Measurements from ENCODE around the gene KCNH3.

KCNH3 gene

DNA sequence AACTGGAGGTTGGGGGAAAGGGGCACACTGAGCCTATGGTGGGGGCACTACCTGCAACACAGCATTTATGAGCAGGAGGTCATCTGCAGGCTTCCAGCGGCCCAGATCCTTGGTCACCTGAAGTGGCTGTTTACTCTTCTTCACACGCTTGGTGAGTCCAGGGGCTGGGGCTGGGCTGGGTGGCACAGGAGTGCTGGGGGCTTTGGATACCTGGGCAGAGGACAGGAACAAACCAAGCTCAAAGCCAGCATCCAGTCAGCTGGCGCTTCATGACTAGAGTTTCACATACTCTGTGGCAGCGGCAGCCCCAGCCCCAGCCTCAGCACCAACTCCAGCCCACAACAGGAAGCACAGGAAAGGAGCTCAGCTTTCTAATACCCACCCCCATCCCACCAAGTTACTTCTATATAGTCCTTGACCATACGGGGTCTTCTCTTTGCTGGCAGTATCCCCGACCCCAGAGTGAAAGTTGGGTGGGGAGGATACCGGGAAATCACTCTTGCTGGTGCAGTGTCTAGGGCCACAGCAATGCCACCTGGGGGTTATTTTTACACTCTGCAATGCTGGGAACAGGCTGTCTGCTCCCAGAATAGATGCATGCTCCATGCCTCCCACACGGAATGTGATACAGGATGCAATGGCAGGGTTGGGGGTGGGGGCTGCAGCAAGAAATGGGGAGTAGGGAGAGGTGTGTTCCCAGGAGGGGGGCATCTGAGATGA is 26.0 kb downstream of the KCNH3 start:
- DNase-seq = peak in 1 of 2 donors; percentile 34

DNA sequence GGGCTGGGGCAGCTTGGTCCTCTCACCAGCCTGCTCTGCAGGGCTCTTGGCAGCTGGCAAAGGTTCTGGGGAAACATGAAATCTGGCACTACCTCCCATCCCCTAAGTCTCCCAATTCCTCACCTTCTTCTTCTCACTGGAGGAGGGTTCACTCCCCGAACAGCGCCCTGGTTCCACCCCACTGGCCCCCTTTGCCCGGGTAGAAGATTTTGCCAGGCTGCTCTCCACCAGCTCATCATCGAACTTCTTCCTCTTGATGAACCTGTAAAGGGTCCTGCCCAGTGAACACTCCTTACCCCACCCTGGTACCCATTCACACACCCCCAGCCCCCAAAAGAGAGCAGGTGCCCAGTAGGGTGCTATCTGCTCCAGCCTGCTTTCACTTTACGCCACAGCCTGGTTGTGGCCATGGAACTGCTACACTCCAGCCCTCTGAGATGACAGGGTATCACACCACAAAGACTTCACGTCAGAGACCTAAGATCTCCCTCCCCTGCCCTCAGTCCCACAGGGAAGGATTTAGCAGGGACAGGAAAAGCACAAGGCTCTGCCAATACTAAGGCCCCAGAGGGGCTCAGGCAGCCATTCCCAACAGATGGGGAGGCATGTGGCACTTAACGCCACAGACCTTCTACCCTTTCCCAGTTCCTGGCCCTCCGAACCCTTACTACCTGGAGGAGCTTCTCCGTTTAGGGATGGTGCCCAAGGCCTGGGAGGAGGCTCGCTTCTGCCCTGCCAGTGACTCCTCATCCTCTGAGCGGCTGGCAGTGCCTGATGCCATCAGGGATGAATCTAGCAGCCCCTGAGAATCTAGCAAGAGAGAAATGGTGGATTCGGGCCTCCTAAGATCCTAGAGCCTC is 26.8 kb downstream of the KCNH3 start:
- DNase-seq = no peak

DNA sequence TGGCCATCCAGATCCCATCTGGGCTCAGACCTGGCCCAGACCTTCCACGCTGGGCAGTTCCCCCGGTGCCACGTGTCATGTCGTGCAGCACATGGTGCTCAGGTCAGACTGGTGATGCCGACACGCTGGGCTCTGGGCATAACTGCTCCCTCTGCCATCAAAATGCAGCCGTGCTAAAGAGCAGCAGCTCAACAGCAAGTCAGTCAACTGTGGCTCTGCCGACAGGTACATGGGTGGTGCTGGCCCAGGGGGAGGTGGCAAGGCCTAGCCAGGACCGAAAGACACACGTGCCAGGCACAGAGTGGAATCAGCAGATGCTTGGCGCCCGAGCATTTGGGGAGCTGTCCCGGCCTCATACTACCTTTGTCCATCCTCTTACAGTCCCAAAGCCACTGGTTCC is 27.5 kb downstream of the KCNH3 start:
- DNase-seq = no peak

DNA sequence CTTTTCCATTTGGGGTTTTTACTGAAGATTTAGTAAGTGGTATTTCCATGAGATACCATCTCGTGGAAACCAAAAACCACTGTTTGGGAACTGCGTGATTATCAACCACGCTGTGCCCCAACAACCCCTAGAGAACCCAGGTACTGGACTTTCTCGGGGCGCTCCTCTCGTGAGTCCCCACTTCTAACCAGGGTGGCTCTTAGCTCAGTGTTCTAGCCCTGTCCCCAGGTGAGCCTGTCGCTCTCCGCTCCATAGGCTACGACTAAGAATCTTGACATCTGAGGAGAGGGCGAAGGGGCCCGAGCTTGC is 28.4 kb downstream of the KCNH3 start:
- no peak for DNase-seq

DNA sequence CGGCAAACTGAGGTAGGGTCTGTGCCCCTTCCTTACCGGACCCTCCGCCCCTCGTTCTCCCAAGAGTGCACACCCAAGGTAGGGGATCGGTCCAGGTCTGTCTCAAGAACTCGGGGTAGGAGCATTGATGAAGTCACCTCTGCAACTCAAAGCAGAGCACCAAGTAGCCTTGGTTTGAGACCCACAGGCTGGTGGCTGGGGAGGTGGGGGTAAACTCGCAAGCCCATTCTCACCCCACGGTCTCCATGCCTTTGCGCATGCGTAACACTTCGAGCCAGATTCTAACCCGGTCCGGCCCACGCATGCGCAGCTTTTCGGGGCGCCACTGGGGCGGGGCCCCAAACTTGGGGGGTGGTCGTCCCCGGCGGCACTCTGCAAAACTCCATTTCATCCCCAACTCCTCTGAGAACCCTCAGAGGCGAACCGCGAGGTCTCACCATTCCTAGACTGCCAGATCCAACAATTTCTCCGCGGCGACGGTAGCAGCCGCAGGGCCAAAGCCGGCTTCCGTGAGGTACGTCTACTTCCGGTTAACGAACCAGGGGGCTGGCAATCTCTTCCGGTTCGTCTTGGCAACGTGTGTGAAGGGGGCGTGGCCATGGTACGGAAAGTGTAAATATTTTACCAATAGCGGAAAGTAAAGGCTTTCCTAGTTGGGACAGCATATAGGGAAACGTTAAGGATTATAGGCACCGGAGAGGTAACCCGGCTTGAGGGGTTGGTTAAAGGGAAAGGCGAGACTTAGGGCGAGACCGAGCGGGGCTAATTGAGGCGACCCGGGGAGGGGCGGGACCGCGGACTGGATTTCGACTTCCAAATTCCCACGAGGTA is 29.0 kb downstream of the KCNH3 start, which contains the start of gene MCRS1:
MCRS1 (minus strand) TSS at position 532 of the 831 bp plus-strand sequence. CDS start 1,411 bp downstream, outside the sequence.
- peak; percentile 81 to 82 for DNase-seq

DNA sequence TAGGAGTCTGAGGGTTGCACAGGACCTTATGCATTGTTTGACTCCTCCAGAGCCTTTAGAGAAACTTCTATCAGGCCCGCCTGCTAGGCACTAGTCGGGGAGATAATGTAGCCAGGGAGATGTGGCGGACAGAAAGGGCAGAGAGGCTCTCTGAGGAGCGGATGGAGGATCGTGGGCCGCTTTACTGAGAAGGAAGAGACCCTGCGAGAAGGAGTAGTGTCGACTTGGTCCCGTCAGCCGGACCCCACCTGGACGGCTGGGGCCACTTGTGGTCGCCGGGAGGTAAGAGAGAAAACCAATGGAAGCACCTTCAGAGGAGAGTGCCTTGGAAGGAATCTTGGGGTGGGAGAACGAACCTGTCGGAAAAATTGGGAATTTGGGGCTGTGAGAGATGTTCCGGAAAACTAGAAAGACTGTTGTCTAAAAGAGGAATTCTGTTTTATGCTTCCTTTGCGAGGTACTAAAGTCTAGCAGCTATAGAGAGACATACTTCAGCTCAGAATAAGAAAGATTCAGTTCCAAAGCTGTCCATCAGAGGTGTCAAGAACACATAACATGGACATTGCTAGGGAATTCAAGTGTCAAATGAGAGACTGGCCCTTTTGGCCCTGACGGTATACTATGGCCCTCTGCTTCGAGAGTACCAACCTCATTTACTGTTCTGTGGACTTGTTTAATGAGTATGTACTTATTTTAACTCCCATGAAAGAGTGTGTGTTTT is 29.8 kb downstream of the KCNH3 start:
- no peak for DNase-seq

DNA sequence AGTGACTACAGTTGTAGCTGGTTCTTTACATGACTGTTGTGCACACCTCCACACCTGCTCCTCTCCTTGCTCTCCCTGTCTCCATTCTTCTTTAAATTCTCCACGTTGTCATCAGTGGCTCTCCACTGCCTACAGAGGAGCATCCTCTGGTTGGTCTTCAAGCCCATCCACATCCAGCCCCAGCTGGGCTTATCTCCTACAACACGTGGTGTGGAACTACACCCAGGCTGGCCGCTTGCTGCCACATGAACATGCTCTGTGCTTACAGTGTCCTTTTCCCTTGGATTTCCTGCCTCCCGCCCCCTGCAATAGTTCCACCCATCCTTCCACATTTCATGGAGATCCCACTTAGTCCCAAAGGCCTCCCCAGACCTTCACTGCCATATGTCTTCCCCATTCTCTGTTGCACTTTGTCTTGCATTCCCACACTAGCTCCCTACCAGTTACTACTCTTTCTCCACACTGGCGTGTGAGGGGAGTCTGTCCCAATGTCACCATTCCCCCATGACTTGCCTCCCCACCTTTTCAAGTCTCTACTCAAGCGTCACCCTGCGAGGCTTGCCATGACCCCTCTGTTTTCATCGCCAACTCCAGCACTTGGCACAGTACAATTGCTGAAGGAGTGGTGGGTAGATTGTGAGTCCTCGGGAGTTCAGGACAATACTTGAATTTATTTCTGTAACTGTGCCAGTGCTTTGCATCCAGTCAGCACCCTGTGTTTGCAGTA is 38.9 kb downstream of the KCNH3 start:
- DNase-seq = no peak

DNA sequence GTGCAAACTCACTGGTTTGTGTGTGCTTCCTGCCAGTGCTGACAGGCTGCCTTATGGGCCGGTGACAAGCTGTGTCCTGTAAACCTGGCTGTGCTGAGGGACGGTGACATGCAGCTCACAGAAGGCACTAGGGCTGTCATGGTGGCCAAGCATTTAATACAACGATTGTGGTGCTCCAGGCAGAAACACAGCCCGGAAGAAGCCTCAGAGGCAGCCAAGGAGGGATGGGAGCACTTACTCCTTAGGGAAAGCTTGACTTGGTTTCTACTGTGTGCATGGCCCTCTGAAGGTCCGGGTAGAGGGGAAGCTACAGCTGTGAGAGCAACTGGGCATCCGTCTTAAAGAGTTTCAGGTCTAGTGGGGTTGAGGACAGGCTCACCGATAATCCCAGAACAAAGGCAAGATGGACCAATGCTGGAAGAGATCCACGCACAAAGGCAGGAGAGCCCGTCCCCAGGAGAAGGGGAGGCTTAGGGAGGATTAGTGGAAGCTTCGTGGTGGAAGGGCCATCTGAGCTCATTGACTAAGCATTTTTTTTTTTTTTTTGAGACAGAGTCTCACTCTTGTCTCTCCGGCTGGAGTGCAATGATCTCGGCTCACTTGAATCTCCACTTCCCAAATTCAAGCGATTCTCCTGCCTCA is 39.8 kb downstream of the KCNH3 start:
- no peak for DNase-seq

DNA sequence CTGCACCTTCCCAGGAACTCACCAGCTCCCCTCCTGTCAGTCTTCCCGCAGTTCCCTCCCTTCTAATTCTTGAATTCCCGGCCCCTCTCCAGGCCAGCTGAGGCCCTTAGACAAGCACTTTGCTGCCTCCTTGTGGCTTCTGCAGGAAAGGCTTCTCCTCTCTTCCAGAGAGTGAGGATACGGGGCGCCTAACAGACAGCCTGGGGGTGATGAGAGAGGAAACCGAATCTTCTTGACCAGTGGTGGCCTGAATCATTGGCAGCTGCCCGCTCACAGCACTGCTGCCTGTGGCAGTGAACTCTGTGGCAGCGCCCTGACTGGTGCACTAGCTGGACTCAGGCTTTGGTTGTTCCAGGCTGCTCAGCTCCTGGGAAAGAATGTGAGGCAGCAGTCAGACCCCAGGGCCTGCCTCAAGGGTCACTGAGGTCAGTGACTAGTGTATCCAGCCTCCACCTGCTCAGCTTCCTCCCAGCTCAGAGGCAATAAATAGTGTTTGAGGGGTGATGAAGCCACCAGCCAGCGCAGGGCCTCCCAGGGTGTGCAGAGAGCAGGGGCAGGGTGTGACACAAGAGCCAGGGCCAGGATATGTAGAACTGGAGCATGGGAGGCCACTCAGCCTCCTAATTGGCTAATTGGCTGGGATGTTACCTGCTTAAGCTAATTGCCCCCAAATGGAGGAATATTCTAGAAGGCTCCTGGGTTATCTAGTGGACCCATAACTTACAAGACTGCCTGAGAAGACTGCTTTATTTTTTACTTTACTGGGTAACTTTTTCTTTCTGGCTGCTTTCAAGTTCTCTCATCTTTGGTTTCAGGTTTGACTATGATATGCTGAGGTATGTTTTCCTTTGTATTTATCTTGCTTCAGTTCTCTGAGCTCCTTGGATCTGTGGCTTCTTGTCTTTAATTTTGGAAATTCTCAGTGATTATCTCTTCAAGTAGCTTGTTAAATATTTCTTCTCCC is 42.0 kb downstream of the KCNH3 start:
- peak; percentile 61 to 67 for DNase-seq

DNA sequence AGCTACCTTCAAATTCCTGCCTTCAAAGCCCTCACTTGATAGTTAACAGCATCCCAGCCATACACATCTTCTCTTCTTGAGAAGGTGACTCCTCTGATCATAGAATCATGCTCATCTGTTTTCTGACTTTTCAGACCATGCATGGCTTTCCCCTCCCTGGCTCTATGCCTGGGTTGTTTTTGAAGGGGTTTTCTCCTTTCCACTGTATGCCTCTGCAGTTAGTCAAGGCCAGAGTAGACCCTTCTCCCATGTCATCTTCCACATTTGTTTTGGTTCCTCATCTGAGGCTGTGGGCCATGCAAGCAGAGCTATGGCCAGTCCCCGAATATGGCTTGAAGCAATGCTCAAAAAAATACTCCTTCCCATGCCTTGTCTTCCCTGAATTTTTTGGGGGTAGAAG is 43.4 kb downstream of the KCNH3 start:
- DNase-seq = no peak

DNA sequence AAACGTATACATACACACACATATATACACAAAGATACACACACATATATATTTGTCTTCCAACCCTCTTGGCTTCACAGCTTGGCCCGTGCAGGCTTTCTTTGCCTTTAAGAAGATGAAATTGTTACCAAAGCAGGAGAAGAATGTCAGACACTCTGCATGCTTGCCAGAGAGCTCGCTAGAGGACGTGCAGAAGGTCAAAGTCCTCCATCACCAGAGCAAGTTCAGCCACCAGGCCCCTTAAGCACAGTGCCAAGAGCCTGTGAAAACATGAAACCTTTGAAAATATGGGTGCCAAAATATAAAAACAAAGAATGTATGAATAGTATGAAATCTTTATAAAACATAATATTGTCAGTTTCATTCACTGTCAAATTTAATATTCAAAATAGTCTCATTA is 44.0 kb downstream of the KCNH3 start:
- no peak for DNase-seq

DNA sequence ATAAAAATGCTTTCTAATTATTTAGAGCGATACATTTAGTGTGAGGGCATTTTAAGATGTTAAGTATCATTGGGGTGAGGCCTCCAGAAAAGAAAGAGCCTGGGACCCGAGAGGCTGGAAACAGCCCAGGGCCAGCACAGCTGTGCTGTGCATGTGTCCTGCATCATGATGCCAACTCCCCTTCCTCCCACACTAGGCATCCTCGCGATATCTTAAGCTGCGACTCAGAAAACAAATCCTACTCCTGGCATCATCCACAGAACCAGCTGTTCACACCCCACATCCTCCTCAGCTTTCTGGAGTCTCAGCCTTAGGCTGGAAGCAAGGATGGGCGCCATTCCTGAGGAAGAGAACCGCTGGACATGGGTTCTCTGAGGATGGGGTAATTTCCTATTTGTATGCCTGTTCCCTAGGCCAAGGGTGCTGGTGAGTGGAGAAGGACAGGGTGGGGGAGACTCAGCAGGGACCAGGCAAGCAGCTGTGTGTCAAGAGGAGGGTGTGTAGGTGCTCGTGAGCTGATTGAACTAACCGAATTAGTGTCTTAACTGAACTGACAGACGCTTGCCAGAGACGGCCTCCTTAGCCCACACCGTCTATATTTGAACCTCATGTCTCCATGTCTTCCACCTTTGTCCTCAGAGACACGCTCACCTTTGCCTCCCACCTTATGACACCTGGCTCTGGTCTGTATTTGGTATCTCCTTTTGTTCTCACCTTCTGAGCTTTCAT is 44.7 kb downstream of the KCNH3 start:
- DNase-seq = no peak

DNA sequence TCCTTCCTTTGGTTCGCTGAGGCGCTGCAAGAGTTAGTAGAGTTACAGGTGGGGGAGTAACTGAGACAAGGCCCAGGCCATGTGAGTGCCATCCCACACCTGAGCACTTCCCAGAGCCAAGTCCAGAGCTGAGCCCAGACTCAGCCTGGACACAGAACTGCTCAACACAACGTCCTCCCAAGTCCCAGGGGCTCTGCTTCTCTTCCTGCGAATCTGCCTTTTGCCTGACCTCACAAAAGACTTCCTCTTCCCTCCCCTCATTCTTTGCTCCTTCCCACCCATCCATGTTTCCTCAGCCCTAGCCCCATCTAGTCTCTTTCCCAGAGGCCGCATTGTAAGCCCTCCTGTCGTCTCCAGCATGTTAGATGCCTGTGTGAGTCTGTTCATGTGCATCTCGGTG is 45.8 kb downstream of the KCNH3 start:
- no peak for DNase-seq

DNA sequence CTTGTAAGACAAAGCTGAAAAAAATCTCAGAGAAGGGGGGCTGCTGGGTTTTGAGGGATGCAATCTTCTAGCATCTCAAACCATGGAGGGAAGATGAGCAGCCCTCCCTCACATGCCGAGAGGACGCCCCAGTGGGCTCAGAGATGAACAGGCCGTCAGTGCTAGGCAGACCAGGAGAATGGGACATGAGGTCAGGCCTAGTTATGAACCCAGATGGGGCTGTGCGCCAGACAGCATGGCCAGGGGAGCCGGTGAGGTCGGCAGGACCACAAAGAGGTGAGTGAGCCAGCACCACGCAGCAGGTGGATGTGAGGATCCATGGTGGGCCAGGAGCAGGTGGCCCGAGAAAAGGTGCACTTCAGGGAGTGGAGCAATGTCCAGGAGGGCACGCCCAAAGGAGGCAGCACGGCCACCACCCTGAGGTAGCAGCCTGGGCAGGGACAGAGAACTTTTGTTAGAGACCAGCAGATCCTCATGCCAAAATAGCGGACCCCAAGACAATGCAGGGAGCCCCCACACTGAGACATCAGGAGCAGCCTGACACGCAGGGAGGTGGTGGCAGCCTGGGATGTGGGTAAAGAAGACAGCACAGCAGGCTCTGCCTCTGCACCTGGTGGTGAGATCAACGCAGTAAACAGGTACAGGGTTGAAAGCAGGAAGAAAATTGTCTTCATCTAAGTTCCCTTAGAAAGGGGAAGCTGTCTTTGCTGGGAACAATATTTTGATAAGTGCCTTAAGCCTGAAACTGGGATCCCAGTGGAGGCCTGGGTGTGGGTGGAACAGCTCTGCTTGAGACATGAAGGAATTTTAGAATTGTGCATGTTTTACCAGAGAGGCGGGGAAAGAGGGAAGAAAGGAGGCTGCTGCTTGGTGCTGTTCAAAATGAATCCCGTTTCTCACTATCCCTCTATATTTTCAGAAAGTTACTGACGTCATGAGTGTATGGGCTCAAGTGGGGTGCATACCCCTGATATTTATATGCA is 46.9 kb downstream of the KCNH3 start:
- DNase-seq = no peak

DNA sequence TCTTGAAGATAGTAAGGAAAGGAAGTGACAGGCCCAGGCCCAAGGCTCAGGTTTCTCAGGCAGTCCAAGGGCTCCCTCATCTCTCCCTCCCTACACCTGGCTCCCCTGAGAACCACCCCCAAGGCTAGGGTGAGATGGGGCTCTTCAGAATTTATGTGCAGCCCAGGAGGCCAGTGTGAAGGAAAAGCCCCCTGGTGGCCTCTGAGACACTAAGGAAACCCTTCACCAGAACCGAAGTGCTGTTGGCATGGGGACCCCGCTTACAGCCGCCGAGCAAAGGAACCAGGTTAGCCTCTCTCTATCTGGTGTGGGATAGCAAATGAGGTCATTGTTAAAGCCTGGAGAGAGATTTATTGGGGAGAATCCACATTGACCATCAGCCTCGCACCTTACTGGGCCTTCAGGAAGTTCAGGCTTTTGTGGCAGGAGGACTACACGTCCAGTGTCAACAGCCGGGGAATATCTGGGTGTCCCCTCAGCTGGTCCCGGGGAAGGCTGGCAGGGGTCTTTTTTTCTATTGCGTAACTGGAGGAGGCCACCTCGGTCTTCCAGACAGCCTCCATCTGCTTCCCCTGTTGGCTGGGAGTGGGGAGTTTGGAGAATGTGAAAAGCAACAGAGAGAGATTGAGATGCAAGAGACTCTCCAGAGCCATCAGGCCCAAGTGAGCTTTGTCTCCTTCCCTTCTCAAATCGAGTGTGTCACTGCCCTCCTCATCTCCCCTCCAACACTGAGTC is 48.5 kb downstream of the KCNH3 start:
- no peak for DNase-seq

DNA sequence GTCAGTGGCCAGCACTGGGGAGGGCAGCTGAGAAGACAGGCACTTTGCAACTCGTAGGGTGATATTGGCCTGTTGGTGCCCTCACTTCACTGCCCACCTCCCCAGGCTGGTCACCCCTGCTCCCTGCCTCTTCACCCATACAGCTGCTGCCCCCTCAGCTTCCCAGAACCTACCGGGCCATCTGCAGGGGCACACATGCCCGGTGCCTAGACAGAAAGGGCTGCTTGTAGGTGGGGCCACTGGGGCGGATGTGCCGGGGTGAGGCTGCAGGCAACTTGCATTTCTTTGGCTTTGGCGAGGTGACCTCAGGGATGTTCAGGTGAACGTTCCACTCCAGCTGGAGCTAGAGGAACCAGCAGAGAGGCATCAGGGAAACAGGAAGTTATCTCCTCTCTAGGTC is 49.5 kb downstream of the KCNH3 start:
- no peak for DNase-seq

DNA sequence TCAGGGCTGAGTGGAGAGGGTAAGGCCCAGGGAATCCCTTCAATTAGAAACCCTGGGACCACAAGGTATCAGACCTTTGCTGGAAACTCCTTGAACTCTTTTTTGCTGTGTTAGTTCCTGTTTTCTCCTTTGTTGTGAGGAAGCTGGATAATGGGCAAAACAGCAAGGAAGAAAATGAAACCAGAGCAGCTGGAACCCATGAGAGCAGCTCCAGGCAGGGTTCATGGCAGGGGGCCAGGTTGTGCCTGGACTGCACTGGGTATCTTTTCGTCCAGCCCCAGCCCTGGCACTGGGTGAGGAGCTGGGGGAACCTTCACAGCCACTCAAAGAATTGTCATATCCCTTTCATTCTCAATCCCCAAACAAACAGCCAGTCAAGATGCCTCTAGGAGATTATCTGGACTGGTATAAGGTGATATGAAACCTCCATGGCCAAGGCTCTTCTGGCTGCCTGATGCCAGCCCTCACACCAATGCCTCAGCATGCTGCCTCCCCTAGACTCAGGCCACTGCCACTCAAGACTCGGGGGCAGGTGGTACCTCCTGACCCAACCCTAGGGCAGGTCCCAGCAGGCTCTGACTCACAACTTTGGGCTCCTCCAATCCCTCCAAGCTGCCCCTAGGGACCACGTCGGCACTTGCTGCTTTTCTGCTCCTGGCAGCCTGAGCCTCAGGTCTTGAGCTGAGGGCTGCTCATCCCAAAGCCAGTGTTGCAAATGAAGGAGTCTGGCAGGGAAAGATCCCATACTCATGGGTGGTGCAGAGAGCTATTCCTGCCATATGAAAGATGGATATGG is 50.1 kb downstream of the KCNH3 start:
- no peak for DNase-seq

Measured in hippocampal formation (tissue), 2 donors.